ENCODE results near the gene TJAP1. TPM values are rescaled to one million over a fixed set of nuclear protein-coding genes. Genes with fewer than 3 reads are reported as not detected.

The TJAP1 gene
- total RNA-seq, 1 donor from 2014 or later = 24.1 TPM

- no peak for TF ChIP-seq CTCF (IDR thresholded peaks at IDR 0.05; ENCODE audit: borderline replicate concordance)
- peak within 1 kb of the TSS; percentile 82 for H3K27ac ChIP-seq (replicated peaks)
- peak; percentile 90 for DNase-seq
- H3K27me3 ChIP-seq (ENCODE audit: low read depth) = peaks cover 6% of the 10 kb centered on the region
- H3K4me3 ChIP-seq = peak within 1 kb of the TSS; percentile 87
- H3K36me3 ChIP-seq = peaks cover 50% of the 10 kb centered on the region
- intact Hi-C loops (cut with micrococcal nuclease) = loop anchor here (5.0 kb wide), 1 partner anchor 58 kb away; no protein-coding TSS in a partner anchor
- no peaks in the 10 kb centered on the region for H3K9me3 ChIP-seq (replicated peaks)
- H3K4me1 ChIP-seq = peaks cover 79% of the 10 kb centered on the region
These were observed 32.8 kb downstream of the TJAP1 start, which contains the start of gene LRRC73 for GRCh38 chr6:43509984-43510826. Gene LRRC73 (minus strand): TSS chr6:43510346. CDS start chr6:43509785, 561 bp downstream.

GRCh38 chr6:43510827-43511163 lies 33.4 kb downstream of the TJAP1 start:
- DNase-seq = no peak
- Histone ChIP-seq H3K36me3 (peaks cover 47% of the 10 kb centered on the region), H3K4me1 (peaks cover 85% of the 10 kb centered on the region), H3K27ac (replicated peaks) (peak overlapping the region; percentile 82), H3K9me3 (replicated peaks) (no peaks in the 10 kb centered on the region), H3K27me3 (ENCODE audit: low read depth) (peaks cover 6% of the 10 kb centered on the region), H3K4me3 (peak overlapping the region; percentile 87)
- TF ChIP-seq CTCF (IDR thresholded peaks at IDR 0.05; ENCODE audit: borderline replicate concordance) = no peak
- intact Hi-C loops (cut with micrococcal nuclease) = no loop called here

GRCh38 chr6:43511824-43512415 lies 34.5 kb downstream of the TJAP1 start:
- H3K4me3 ChIP-seq = no peak overlapping the region
- H3K27me3 ChIP-seq (ENCODE audit: low read depth) = peaks cover 6% of the 10 kb centered on the region
- H3K9me3 ChIP-seq (replicated peaks) = no peaks in the 10 kb centered on the region
- peak; percentile 65 for DNase-seq
- no peak for TF ChIP-seq CTCF (IDR thresholded peaks at IDR 0.05; ENCODE audit: borderline replicate concordance)
- H3K36me3 ChIP-seq = peaks cover 47% of the 10 kb centered on the region
- H3K4me1 ChIP-seq = peaks cover 88% of the 10 kb centered on the region
- H3K27ac ChIP-seq (replicated peaks) = peak overlapping the region; percentile 82
- intact Hi-C loops (cut with micrococcal nuclease) = no loop called here

GRCh38 chr6:43515808-43516207 lies 38.4 kb downstream of the TJAP1 start:
- Histone ChIP-seq H3K27ac (replicated peaks) (peak overlapping the region; percentile 93), H3K27me3 (ENCODE audit: low read depth) (no peaks in the 10 kb centered on the region), H3K4me1 (peaks cover 88% of the 10 kb centered on the region), H3K36me3 (peaks cover 64% of the 10 kb centered on the region), H3K9me3 (replicated peaks) (no peaks in the 10 kb centered on the region), H3K4me3 (peak overlapping the region; percentile 92)
- no peak for TF ChIP-seq CTCF (IDR thresholded peaks at IDR 0.05; ENCODE audit: borderline replicate concordance)
- intact Hi-C loops (cut with micrococcal nuclease) = no loop called here
- DNase-seq = no peak

GRCh38 chr6:43516367-43516696 lies 39.0 kb downstream of the TJAP1 start:
- TF ChIP-seq CTCF (IDR thresholded peaks at IDR 0.05; ENCODE audit: borderline replicate concordance) = no peak
- H3K9me3 ChIP-seq (replicated peaks) = no peaks in the 10 kb centered on the region
- peaks cover 64% of the 10 kb centered on the region for H3K36me3 ChIP-seq
- DNase-seq = no peak
- peaks cover 87% of the 10 kb centered on the region for H3K4me1 ChIP-seq
- H3K4me3 ChIP-seq = peak overlapping the region; percentile 92
- peak overlapping the region; percentile 93 for H3K27ac ChIP-seq (replicated peaks)
- H3K27me3 ChIP-seq (ENCODE audit: low read depth) = no peaks in the 10 kb centered on the region
- intact Hi-C loops (cut with micrococcal nuclease) = no loop called here

All from left ventricle myocardium inferior (tissue), 1 donor.